Measurements from ENCODE around the gene PNPLA7.
"Not testable (repeated sequence)": the region's sequence is repeated elsewhere in the genome, so short reads cannot be mapped to it uniquely, and the experiment has no call there.

The PNPLA7 gene

GRCh38 chr9:137477778-137478612, 72.2 kb downstream of the PNPLA7 start:
- no peak for DNase-seq

DNA sequence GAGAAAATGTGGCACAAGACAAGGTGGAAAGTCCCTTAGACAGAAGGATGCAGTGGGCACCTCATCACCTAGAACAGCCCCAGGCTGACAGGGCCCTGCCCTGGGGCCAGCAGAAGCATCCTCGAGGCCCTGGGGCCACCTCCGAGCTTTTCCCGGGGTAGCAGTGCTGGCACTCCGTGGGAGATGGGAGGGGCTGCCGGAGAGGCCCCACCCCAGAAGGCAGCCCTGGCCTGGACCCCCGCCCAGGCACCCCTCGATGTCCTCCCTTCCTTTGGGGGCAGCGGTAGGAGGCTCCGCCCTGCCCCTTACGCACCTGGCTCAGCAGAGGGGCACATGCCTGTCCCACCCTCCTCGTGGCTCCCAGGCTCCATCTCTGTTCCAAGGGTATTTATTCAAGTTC, 73.3 kb downstream of the PNPLA7 start:
- no peak for DNase-seq

DNA sequence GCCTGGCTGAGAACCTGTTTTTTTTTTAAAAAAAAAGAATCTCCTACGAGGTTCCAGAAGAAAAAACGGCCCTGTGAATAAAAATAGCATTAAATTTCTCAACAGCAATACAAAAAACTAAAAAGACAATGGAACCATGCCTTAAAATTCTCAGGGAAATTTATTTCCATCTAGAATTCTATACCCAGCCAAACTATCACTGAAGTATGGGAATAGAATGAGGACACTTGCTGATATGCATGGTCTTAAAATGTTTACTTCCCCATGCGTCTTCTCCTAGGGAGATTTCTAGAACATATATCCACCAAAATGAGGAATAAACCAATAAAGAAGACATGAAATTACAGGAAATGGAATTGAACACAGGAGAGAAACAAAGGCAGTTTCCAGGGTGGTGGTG, 74.5 kb downstream of the PNPLA7 start:
- no peak for DNase-seq

GRCh38 chr9:137474271-137474670, 75.9 kb downstream of the PNPLA7 start:
- no peak for DNase-seq

DNA sequence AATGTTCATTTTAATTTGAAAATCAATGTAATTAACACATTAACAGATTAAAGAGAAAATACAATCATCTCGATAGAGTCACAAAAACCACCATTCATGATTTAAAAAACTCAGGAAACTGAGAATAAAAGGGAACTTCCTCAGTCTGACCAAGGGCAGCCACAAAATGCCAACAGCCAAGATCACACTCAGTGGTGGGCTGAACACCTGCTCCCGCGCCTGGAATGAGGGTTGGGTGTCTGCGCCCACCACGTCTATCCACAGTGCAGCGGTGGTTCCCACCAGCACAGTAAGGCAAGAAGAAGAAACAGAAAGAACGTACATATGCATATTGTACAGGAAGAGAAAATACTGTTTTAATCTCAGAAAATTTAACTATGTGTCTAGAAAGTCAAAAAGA, 79.4 kb downstream of the PNPLA7 start:
- DNase-seq, result no peak

DNA sequence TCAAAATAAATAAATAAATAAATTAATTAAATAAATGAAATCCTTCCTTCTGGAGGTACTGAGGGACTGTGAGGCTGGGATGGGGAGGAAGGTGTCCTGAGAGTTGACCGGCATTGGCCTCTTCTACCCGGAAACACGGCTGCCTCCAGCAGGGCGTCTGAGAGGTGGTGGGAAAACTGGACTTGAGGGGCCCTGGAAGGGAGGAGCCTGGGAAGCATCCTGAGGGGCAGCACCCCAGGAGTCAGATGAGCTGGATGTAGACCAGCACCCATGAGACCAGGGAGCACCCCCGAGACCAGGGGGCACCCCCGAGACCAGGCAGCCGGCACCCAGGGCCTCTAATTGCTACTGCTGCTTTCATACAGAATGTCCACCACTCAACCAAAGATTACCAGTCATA, 82.3 kb downstream of the PNPLA7 start:
- no peak for DNase-seq

GRCh38 chr9:137467161-137467581, 83.0 kb downstream of the PNPLA7 start:
- DNase-seq, result no peak

DNA sequence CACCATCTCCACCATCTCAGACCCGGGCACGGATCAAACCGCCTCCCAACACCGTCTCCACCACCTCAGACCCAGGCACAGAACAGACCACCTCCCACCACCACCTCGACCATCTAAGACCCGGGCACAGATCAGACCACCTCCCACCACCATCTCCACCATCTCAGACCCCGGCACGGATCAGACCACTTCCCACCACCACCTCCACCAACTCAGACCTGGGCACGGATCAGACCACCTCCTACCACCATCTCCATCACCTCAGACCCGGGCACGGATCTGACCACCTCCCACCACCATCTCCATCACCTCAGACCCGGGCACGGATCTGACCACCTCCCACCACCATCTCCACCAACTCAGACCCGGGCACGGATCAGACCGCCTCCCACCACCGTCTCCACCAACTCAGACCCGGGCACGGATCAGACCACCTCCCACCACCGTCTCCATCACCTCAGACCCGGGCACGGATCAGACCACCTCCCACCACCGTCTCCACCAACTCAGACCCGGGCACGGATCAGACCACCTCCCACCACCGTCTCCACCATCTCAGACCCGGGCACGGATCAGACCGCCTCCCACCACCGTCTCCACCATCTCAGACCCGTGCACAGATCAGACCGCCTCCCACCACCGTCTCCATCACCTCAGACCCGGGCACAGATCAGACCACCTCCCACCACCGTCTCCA, 83.7 kb downstream of the PNPLA7 start:
- DNase-seq, result not testable (repeated sequence)

GRCh38 chr9:137465720-137466388, 84.3 kb downstream of the PNPLA7 start:
- DNase-seq, result no peak

DNA sequence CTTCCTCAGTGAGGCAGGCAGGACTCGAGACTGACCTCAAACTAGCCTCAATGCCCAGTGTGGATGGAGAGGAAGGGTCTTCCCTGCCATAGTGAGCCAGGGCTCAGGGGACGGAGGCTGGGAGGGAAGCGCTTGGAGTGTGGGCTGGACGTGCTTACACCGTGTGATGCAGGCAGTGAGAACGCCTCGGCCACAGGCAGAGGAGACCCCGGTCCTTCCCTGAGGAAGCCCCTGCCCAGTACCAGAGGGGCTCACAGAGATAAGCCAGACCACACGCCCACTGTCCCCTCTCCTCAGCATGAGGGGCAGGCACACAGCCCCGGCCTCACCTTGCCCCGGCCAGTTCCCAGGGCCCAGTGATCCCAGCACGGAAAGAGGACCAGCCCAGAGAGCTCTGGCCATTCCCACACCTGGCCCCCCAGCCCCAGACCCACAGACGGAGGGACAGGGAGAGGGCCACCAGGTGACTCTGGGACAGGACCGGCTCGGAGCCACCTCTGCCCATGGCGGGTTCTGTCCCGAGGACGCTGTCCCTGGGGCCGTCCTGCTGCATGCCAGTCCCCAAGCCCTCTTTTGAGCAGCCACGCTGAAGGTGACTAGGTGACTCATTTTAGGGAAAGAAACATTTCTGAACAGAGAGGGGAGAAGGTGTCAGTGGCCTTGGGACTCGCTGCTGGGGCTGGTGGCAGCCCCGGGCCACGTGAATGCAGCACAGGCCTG, 85.0 kb downstream of the PNPLA7 start:
- no peak for DNase-seq

GRCh38 chr9:137464291-137464999, 85.8 kb downstream of the PNPLA7 start:
- DNase-seq, result no peak

GRCh38 chr9:137463931-137464290, 86.3 kb downstream of the PNPLA7 start:
- DNase-seq, result no peak

GRCh38 chr9:137462986-137463930, 86.9 kb downstream of the PNPLA7 start:
- no peak for DNase-seq

GRCh38 chr9:137462396-137462985, 87.7 kb downstream of the PNPLA7 start:
- no peak for DNase-seq

DNA sequence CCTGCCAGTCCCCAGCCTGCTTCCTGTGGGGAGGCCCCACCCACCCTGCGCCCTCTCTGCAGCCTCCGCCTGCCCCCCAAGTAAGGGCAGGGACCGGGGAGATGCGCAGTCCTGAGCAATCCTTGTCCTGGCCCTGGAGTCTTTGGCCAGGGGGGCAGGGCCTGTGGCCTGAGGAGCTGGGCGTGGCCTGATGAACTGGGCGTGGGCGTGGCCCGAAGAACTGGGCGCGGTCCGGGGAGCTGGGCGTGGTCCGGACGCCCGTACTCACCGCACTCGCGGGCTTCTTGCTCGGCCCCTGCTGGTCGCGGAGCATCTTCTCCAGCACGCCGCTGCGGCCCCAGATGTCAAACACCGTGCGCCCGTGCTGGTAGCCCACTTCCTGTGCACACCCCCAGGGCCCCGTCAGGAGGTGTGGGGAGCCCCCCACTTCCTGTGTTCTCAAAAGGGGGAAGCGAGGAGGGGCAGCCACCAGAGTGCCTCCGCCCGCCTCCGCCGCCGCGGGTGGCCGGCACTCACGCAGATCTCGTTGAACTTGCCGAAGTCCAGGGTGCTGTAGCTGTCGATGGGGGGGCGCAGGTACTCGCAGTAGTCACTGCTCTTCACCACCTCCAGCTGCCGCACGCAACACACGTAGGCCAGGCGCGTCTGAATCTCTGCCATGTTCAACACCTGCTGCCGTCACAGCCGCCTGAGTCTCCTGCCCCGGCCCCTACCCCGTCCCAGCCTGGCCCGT, 88.4 kb downstream of the PNPLA7 start:
- DNase-seq, result no peak

DNA sequence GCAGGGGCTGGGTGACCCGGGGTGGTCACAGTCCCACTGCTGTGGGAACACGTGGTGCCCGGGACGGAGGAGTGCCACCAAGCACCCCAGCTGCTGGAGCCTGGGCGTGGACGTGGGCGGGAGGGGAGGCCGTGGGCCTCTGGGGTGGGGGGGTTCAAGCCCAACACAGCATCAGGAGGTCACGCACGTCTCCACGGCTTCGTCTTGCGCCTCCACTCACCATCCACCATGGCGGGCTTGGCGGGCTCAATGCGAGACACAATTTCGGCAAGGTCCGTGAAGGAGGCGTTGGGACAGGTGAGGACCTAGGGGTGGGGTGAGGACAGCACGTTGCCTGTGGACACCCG, 88.9 kb downstream of the PNPLA7 start:
- DNase-seq, result no peak

- DNase-seq, result no peak
These were observed 89.6 kb downstream of the PNPLA7 start for GRCh38 chr9:137460363-137461315.

DNA sequence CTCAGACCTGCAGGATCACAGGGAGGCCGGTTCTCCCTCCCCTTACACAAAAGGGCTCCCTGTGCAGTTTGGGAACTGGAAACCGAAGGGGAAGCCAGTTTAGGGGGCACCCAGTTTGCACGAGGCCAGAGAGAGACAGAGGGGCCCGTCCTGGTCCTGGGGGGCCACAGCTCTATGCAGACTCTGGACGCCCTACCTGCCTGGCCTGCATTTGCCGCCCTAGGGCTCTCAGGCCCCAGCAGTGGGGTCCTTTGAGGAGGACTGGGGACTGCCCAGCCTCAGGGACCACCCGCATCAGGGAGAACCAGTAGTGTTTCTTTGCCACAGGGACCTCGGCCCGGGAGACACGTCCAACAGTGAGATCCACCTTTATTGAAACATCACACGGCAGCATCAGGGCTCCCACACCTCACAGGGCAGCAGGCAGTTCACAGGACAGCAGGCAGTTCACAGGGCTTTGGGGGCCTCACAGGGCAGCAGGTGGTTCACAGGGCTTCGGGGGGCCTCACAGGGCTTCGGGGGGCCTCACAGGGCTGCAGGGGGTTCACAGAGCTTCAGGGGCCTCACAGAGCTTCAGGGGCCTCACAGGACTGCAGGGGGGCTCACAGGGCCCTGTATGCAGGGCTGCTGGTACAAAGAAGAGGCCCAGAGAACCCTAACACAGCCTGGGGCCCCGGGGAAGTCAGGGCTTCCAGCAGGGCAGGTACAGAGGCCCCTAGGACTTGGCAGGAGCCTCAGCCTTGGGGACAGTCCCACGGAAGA, 90.4 kb downstream of the PNPLA7 start:
- no peak for DNase-seq
